Endothelial cell of umbilical vein (primary cell): ENCODE measurements around the gene PGS1.

Experiments
- EZH2 ChIP-seq: IDR thresholded peaks from 2 replicates; pipeline ENCODE4 v1.6.1; 2012; ENCODE audit warnings: borderline replicate concordance, low read depth, mild to moderate bottlenecking, moderate library complexity, low read length, inconsistent platforms; ENCODE audit not compliant: severe bottlenecking
- POLR2A ChIP-seq: IDR thresholded peaks from 2 replicates; pipeline ENCODE4 v1.6.1; 2012; ENCODE audit warnings: low read depth, mild to moderate bottlenecking, control low read depth, low read length
- TF ChIP-seq, protein P1 (sequence below): IDR thresholded peaks from 2 replicates; pipeline ENCODE4 v1.6.1; 2011; ENCODE audit not compliant: insufficient read depth, insufficient read length
- TF ChIP-seq, protein P2 (sequence below), 2 donors: IDR thresholded peaks; 1 replicate in 1 of 2; 2 replicates in 1 of 2; pipeline ENCODE4 v1.5.1; 2011; ENCODE audit warnings: low read length in 2 of 2, mild to moderate bottlenecking in 2 of 2, moderate library complexity in 2 of 2, control low read depth in 1 of 2, inconsistent platforms in 1 of 2, low read depth in 1 of 2; ENCODE audit not compliant: insufficient read depth in 1 of 2; ENCODE audit errors: extremely low read depth in 1 of 2

DNA sequence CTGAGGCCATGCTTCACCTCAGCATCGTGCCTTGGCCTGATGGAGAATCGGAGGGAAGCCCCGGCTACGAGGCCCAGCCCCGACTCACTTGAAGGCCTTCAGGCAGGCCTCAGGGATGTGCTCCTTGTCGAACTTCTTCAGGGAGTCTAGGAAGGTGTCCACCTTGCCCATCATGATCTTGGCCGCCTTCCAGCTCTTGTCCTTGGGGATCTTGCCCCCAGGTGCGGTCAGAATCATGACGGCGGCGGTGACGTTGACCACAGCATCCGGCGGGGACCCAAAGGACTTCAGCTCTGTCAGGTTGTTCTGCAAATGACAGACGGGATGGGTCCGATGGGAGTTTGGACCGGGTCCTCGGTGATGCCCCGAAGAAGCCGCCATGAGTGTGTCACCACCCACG lies 81.2 kb downstream of the PGS1 start:
- TF ChIP-seq, protein P1, sequence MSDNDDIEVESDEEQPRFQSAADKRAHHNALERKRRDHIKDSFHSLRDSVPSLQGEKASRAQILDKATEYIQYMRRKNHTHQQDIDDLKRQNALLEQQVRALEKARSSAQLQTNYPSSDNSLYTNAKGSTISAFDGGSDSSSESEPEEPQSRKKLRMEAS, result no peak
- TF ChIP-seq EZH2 (no peak), POLR2A (no peak)
- TF ChIP-seq, protein P2, sequence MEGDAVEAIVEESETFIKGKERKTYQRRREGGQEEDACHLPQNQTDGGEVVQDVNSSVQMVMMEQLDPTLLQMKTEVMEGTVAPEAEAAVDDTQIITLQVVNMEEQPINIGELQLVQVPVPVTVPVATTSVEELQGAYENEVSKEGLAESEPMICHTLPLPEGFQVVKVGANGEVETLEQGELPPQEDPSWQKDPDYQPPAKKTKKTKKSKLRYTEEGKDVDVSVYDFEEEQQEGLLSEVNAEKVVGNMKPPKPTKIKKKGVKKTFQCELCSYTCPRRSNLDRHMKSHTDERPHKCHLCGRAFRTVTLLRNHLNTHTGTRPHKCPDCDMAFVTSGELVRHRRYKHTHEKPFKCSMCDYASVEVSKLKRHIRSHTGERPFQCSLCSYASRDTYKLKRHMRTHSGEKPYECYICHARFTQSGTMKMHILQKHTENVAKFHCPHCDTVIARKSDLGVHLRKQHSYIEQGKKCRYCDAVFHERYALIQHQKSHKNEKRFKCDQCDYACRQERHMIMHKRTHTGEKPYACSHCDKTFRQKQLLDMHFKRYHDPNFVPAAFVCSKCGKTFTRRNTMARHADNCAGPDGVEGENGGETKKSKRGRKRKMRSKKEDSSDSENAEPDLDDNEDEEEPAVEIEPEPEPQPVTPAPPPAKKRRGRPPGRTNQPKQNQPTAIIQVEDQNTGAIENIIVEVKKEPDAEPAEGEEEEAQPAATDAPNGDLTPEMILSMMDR (IDR thresholded peaks at IDR 0.05; ENCODE audit: extremely low read depth in 1 of 2, insufficient read depth in 1 of 2, low read depth in 1 of 2, low read length in 2 of 2), result no peak
